Measurements from ENCODE around the gene NEURL1B.

NEURL1B gene

GRCh38 chr5:172735141-172735831, 94.2 kb downstream of the NEURL1B start:
- DNase-seq = no peak

GRCh38 chr5:172736508-172737135, 95.6 kb downstream of the NEURL1B start:
- no peak for DNase-seq

- no peak for DNase-seq
Measured at GRCh38 chr5:172739375-172739774, 98.3 kb downstream of the NEURL1B start.

- DNase-seq = no peak
Measured at GRCh38 chr5:172740428-172741205, 99.6 kb downstream of the NEURL1B start.
